Stomach (tissue), 9 donors: Measurements from ENCODE around the gene DRG2. TPM values are rescaled to one million over a fixed set of nuclear protein-coding genes. Genes with fewer than 3 reads are reported as not detected.

Source experiments
- DNase-seq, 2 donors: peaks; one replicate each; pipeline versions ENCODE4 v3.0.0 to v3.0.0-alpha.2; 2013 to 2019
- H3K27ac ChIP-seq, 5 donors: fragments of 200-600 bp in 4 of 5; sonication (generic) in 4 of 5; one replicate each; pipeline ENCODE4 v1.5.1; 2013 to 2019; ENCODE audit warnings: mild to moderate bottlenecking in 1 of 5, moderate library complexity in 1 of 5
- H3K27me3 ChIP-seq, 3 donors: fragments of 200-600 bp; sonication (generic); one replicate each; pipeline ENCODE4 v1.5.1; 2017 to 2019; ENCODE audit warnings: mixed run types in 1 of 3
- H3K36me3 ChIP-seq, 4 donors: fragments of 200-600 bp; sonication (generic); 1 replicate in 3 of 4; 2 replicates in 1 of 4; pipeline ENCODE4 v1.5.1; 2016 to 2019
- H3K4me1 ChIP-seq, 4 donors: fragments of 200-600 bp; sonication (generic); one replicate each; pipeline ENCODE4 v1.5.1; 2016 to 2019
- H3K4me3 ChIP-seq, 4 donors: fragments of 200-600 bp; sonication (generic) in 3 of 4; one replicate each; pipeline ENCODE4 v1.5.1; 2016 to 2019; ENCODE audit warnings: mild to moderate bottlenecking in 1 of 4
- H3K9me3 ChIP-seq, 4 donors: fragments of 200-600 bp; sonication (generic); one replicate each; pipeline ENCODE4 v1.5.1; 2016 to 2019
- EP300 ChIP-seq: sonication (generic); formaldehyde crosslinking; IDR thresholded peaks from one replicate; pipeline ENCODE4 v1.6.1; 2017; ENCODE audit warnings: antibody characterized with exemption
- POLR2A ChIP-seq, 4 donors: fragments of 450-650 bp; IDR thresholded peaks; one replicate each; pipeline ENCODE4 v1.6.1; 2016; ENCODE audit warnings: antibody characterized with exemption in 4 of 4, control low read depth in 2 of 4, mild to moderate bottlenecking in 1 of 4, moderate library complexity in 1 of 4
- POLR2AphosphoS5 ChIP-seq, 3 donors: sonication (generic); formaldehyde crosslinking; IDR thresholded peaks; one replicate each; pipeline ENCODE4 v1.6.1; 2016; ENCODE audit warnings: antibody characterized with exemption in 3 of 3
- WGBS, 5 donors: extraction: QIAGEN DNeasy Blood & Tissue Kit in 3 of 5; methylation state at CpG; one replicate each; pipeline versions ENCODE4 v1.1.5 to v1.1.7; 2013 to 2018; 5-methylcytosine and 5-hydroxymethylcytosine counted together
- intact Hi-C: fragments of 100-400 bp; cut with DNase I; formaldehyde crosslinking; loops from one replicate; pipeline ENCODE4 v1.15.1; 2023; ENCODE audit warnings: low total_unique reads
- polyA plus RNA-seq, 3 donors: library from polyadenylated mRNA; stranded (reverse); fragments of 200-250 nt; gene quantifications; one replicate each; pipeline ENCODE4 v1.2.3, GENCODE V29; 2013
- total RNA-seq, 5 donors: library from RNA; depleted of rRNA; stranded (reverse); fragments of >200 nt; gene quantifications; one replicate each; pipeline versions ENCODE4 v1.1.0 to v1.2.3, GENCODE V29; 2014 to 2016
- TF ChIP-seq, protein P1 (sequence below), 7 experiments: fragments of 450-650 bp in 4 of 7; fragments of 200-600 bp in 3 of 7; sonication (generic) in 3 of 7; IDR thresholded peaks; one replicate each; pipeline ENCODE4 v1.5.1; 2016 to 2019; ENCODE audit warnings: antibody characterized with exemption in 7 of 7, control low read depth in 2 of 7, mild to moderate bottlenecking in 1 of 7
- donor health status: healthy with polysubstance abuse.
- donor health status: Bipolar disorder and iron deficiency.
- donor health status: healthy.

The DRG2 gene
- total and polyA plus RNA-seq, 8 donors, result 3.2 to 57.2 (median 37.8) TPM

DNA sequence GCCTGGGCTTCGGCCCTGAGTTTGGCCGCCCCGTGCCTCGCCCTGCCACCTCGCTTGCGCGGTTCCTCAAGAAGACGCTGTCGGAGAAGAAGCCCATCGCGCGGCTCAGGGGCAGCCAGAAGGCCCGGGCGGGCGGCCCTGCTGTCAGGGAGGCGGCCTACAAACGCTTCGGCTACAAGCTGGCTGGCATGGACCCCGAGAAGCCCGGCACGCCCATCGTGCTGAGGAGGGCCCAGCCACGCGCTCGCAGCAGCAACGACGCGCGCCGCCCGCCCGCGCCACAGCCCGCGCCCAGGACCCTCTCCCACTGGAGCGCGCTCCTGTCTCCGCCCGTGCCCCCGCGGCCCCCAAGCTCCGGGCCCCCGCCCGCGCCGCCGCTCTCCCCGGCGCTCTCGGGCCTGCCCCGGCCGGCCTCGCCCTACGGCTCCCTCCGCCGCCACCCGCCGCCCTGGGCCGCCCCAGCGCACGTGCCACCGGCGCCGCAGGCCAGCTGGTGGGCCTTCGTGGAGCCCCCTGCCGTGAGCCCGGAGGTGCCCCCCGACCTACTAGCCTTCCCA, 32.8 kb downstream of the DRG2 start:
- Histone ChIP-seq H3K9me3 (peaks cover 0 to 14% (median 6%) of the 10 kb centered on the region in 4 donors), H3K4me3 (no peak overlapping the region), H3K4me1 (no peaks in the 10 kb centered on the region), H3K36me3 (no peaks in the 10 kb centered on the region), H3K27me3 (peaks cover 0 to 11% (median 0%) of the 10 kb centered on the region in 3 donors), H3K27ac (no peak overlapping the region)
- TF ChIP-seq POLR2AphosphoS5 (IDR thresholded peaks at IDR 0.05) (no peak), EP300 (no peak), POLR2A (IDR thresholded peaks at IDR 0.05) (no peak)
- TF ChIP-seq, protein P1, sequence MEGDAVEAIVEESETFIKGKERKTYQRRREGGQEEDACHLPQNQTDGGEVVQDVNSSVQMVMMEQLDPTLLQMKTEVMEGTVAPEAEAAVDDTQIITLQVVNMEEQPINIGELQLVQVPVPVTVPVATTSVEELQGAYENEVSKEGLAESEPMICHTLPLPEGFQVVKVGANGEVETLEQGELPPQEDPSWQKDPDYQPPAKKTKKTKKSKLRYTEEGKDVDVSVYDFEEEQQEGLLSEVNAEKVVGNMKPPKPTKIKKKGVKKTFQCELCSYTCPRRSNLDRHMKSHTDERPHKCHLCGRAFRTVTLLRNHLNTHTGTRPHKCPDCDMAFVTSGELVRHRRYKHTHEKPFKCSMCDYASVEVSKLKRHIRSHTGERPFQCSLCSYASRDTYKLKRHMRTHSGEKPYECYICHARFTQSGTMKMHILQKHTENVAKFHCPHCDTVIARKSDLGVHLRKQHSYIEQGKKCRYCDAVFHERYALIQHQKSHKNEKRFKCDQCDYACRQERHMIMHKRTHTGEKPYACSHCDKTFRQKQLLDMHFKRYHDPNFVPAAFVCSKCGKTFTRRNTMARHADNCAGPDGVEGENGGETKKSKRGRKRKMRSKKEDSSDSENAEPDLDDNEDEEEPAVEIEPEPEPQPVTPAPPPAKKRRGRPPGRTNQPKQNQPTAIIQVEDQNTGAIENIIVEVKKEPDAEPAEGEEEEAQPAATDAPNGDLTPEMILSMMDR (IDR thresholded peaks at IDR 0.05), result no peak
- intact Hi-C loops, result no loop called here
- WGBS, 5 donors, result 76 to 95% (median 79%) methylated on average over 33 to 68 of the region's 68 CpGs
- no peak for DNase-seq

DNA sequence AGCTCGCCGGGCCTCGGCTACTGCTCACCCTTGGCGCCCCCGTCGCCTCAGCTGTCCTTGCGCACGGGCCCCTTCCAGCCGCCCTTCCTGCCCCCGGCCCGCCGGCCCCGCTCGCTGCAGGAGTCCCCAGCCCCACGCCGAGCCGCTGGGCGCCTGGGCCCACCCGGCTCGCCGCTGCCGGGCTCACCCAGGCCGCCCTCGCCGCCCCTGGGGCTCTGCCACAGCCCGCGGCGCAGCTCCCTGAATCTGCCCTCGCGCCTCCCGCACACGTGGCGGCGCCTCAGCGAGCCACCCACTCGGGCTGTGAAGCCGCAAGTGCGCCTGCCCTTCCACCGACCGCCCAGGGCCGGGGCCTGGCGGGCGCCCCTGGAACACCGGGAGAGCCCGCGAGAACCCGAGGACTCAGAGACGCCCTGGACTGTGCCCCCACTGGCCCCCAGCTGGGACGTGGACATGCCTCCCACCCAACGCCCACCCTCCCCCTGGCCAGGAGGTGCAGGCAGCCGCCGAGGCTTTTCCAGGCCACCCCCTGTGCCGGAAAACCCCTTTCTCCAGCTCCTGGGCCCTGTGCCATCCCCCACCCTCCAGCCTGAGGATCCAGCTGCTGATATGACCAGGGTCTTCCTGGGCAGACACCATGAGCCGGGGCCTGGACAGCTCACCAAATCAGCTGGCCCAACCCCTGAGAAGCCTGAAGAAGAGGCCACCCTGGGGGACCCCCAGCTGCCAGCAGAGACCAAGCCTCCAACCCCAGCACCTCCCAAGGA, 33.6 kb downstream of the DRG2 start:
- no peak for TF ChIP-seq EP300
- TF ChIP-seq, protein P1 (IDR thresholded peaks at IDR 0.05), result no peak
- TF ChIP-seq POLR2AphosphoS5 (IDR thresholded peaks at IDR 0.05), result no peak
- no peak for TF ChIP-seq POLR2A (IDR thresholded peaks at IDR 0.05)
- H3K27me3 ChIP-seq, result peaks cover 0 to 9% (median 0%) of the 10 kb centered on the region in 3 donors
- H3K4me1 ChIP-seq, result no peaks in the 10 kb centered on the region
- no peaks in the 10 kb centered on the region for H3K36me3 ChIP-seq
- 84 to 92% (median 86%) methylated on average over 44 to 54 of the region's 54 CpGs for WGBS, 5 donors
- intact Hi-C loops, result no loop called here
- no peak overlapping the region for H3K4me3 ChIP-seq
- DNase-seq, result peak in 1 of 2 donors; percentile 43
- H3K27ac ChIP-seq, result no peak overlapping the region
- H3K9me3 ChIP-seq, result peaks cover 0 to 14% (median 6%) of the 10 kb centered on the region in 4 donors

DNA sequence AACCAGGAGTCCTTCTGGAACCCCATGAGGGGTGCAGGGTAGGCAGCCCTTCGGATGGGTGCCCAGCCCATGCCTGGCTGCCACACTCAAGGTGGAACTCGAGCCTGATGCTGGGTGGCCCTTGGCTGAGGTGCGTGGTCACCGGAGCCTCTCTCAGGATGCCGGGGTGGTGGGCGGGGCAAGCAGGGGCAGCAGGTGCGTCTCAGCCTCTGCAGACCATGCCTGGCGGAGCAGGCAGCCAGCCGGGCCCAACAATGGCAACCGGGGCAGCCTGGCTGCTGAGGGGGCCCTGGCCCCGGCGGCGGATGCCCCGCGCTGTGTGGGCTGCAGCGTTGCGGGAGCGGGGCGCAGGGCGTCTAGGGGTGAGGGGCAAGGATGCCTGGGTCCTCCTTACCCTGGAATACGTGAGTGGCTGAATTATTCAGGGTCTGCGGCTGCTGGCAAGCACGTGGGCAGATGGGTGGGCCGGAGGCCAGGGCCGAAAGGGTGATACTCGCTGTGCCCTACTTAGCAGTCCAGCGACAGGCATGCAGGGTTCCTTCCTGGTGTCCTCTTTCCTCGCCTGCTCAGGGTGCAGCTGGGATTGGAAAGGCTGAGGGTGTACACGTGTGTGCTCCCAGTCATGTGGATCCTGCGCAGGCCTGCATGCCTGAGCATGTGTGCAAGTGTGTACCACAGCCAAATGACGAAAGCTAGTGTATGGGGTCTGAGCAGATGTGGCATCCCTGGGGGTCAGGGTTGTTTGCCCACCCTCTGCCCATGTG, 35.4 kb downstream of the DRG2 start:
- Histone ChIP-seq H3K36me3 (no peaks in the 10 kb centered on the region), H3K27ac (no peak overlapping the region), H3K9me3 (peaks cover 0 to 14% (median 6%) of the 10 kb centered on the region in 4 donors), H3K27me3 (peaks cover 0 to 9% (median 0%) of the 10 kb centered on the region in 3 donors), H3K4me1 (no peaks in the 10 kb centered on the region), H3K4me3 (no peak overlapping the region)
- intact Hi-C loops, result no loop called here
- DNase-seq, result no peak
- 77 to 87% (median 79%) methylated on average over 22 to 31 of the region's 31 CpGs for WGBS, 5 donors
- TF ChIP-seq POLR2AphosphoS5 (IDR thresholded peaks at IDR 0.05) (no peak), POLR2A (IDR thresholded peaks at IDR 0.05) (no peak), EP300 (no peak)
- TF ChIP-seq, protein P1 (IDR thresholded peaks at IDR 0.05), result no peak

DNA sequence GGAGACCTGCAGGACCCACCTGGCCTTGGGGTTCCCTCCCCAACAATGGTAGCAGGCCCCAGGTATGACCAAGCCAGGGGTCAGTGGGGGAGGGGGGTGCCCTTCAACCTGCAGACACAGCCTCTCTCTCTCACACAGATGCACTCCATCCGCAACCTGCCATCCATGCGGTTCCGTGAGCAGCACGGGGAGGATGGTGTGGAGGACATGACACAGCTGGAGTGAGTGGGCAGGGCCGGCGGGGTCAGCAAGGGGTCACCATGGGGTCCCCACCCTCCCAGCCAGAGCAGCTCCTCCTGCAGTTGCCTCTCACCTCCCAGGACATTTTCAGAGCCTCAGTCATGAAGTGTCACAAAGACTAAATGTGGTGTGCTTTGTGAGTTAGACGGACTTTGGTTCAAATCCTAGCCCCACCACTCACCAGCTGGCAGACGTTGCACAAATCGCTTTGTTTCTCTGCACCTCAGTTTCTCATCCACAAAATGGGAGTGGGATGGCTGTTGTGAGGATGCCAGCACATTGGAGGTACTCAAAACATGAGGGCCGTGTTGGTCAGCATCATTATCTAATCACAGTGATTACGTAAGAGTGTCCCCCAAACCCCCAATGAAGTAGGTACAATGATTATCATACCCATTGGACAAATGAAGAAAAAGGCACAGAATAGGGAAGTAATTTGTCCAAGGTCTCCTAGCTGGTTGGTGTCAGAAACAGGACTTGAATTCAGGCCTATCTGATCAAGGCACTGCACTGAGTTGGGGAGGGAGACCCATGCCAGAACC, 36.8 kb downstream of the DRG2 start:
- 68 to 77% (median 70%) methylated on average over 8 to 11 of the region's 11 CpGs for WGBS, 5 donors
- Histone ChIP-seq H3K27ac (no peak overlapping the region), H3K9me3 (peaks cover 0 to 6% (median 3%) of the 10 kb centered on the region in 4 donors), H3K4me3 (no peak overlapping the region), H3K4me1 (no peaks in the 10 kb centered on the region), H3K27me3 (peaks cover 0 to 9% (median 0%) of the 10 kb centered on the region in 3 donors), H3K36me3 (no peaks in the 10 kb centered on the region)
- TF ChIP-seq POLR2AphosphoS5 (IDR thresholded peaks at IDR 0.05), result no peak
- no peak for TF ChIP-seq EP300
- TF ChIP-seq, protein P1 (IDR thresholded peaks at IDR 0.05), result no peak
- TF ChIP-seq POLR2A (IDR thresholded peaks at IDR 0.05), result no peak
- intact Hi-C loops, result no loop called here
- DNase-seq, result no peak
